B cell (primary cell): ENCODE data around the gene LHCGR. TPM values are rescaled to one million over a fixed set of nuclear protein-coding genes. Genes with fewer than 3 reads are reported as not detected.

ENCODE experiments used
- ATAC-seq: fragments of 200-7000 bp; cut with Tn5 transposase; one replicate; pipeline ENCODE4 v1.10.0; 2021; ENCODE audit warnings: low read depth, mild to moderate bottlenecking, moderate number of reproducible peaks, moderate library complexity
- CTCF ChIA-PET: fragments of 350-600 bp; sonication (Branson Sonifier 250); formaldehyde crosslinking; loops from one replicate; lab custom pipeline; 2021; ENCODE audit warnings: antibody characterized with exemption, inconsistent platforms; lab: Charles Lee
- POLR2A ChIA-PET: fragments of 350-600 bp; sonication (Branson Sonifier 250); formaldehyde crosslinking; loops from one replicate; lab custom pipeline; 2021; ENCODE audit warnings: antibody characterized with exemption; lab: Charles Lee
- DNase-seq: peaks from one replicate; pipeline ENCODE4 v3.0.0; 2013
- H2AFZ ChIP-seq: 2 replicates; pipeline ENCODE4 v1.6.1; 2012; ENCODE audit warnings: mild to moderate bottlenecking, low read depth, low read length; ENCODE audit not compliant: insufficient read depth, poor library complexity, severe bottlenecking
- H3K27ac ChIP-seq, 2 donors: 1 replicate in 1 of 2; 2 replicates in 1 of 2; pipeline ENCODE4 v1.5.1; 2012 to 2013; ENCODE audit warnings: low read length in 2 of 2, mild to moderate bottlenecking in 2 of 2, moderate library complexity in 1 of 2
- H3K27me3 ChIP-seq, 4 experiments: fragments of 200-600 bp in 1 of 4; sonication (generic) in 1 of 4; replicated peaks in 1 of 4; 1 replicate in 2 of 4; 2 replicates in 2 of 4; pipeline versions ENCODE4 v1.6.1 to v1.7.0; 2013 to 2016; ENCODE audit warnings: low read length in 3 of 4, mild to moderate bottlenecking in 2 of 4, mixed read lengths in 1 of 4, moderate library complexity in 1 of 4; ENCODE audit not compliant: insufficient read depth in 4 of 4, control insufficient read depth in 3 of 4; ENCODE audit errors: control extremely low read depth in 1 of 4
- H3K36me3 ChIP-seq, 2 experiments: replicated peaks in 1 of 2; 1 replicate in 1 of 2; 2 replicates in 1 of 2; pipeline versions ENCODE4 v1.6.1 to v1.7.1; 2013; ENCODE audit warnings: low read length in 1 of 2; ENCODE audit not compliant: insufficient read depth in 2 of 2, control insufficient read depth in 1 of 2; ENCODE audit errors: control extremely low read depth in 1 of 2, extremely low read depth in 1 of 2
- H3K4me1 ChIP-seq, 2 donors: fragments of 200-600 bp in 1 of 2; sonication (generic) in 1 of 2; 1 replicate in 1 of 2; 2 replicates in 1 of 2; pipeline versions ENCODE4 v1.5.1 to v1.6.1; 2013 to 2017; ENCODE audit warnings: low read length in 2 of 2; ENCODE audit not compliant: control insufficient read depth in 2 of 2, insufficient read depth in 2 of 2
- H3K4me2 ChIP-seq: replicated peaks from 2 replicates; pipeline ENCODE3; 2012; ENCODE audit warnings: mild to moderate bottlenecking, low read depth, low read length; ENCODE audit not compliant: poor library complexity, severe bottlenecking
- H3K4me3 ChIP-seq, 5 experiments: fragments of 200-600 bp in 1 of 5; sonication (generic) in 1 of 5; 1 replicate in 3 of 5; 2 replicates in 2 of 5; pipeline versions ENCODE4 v1.5.1 to v1.7.0; 2011 to 2016; ENCODE audit warnings: low read length in 4 of 5, mild to moderate bottlenecking in 4 of 5, low read depth in 2 of 5, control low read depth in 1 of 5, moderate library complexity in 1 of 5; ENCODE audit not compliant: insufficient read depth in 1 of 5; ENCODE audit errors: control extremely low read depth in 1 of 5, extremely low read depth in 1 of 5
- H3K79me2 ChIP-seq: fragments of 200-600 bp; sonication (generic); one replicate; pipeline ENCODE4 v1.6.0; 2016; ENCODE audit warnings: low read length; ENCODE audit not compliant: control insufficient read depth, insufficient read depth
- H3K9ac ChIP-seq: fragments of 200-600 bp; sonication (generic); 2 replicates; pipeline ENCODE4 v1.6.1; 2017; ENCODE audit warnings: mild to moderate bottlenecking, low read length, moderate library complexity
- H3K9me3 ChIP-seq, 3 donors: one replicate each; pipeline versions ENCODE4 v1.6.1 to v1.7.1; 2013; ENCODE audit warnings: low read length in 2 of 3; ENCODE audit not compliant: control insufficient read depth in 2 of 3, insufficient read depth in 1 of 3; ENCODE audit errors: control extremely low read depth in 1 of 3
- H4K20me1 ChIP-seq: 2 replicates; pipeline ENCODE4 v1.6.0; 2012; ENCODE audit warnings: mild to moderate bottlenecking, low read length; ENCODE audit not compliant: insufficient read depth, control insufficient read depth, poor library complexity, severe bottlenecking
- H3K27ac Mint-ChIP-seq: one replicate; pipeline ENCODE4 v1.8.0; 2021; ENCODE audit warnings: mixed read lengths
- H3K27me3 Mint-ChIP-seq: one replicate; pipeline ENCODE4 v1.8.0; 2021; ENCODE audit warnings: mixed read lengths
- H3K4me1 Mint-ChIP-seq: one replicate; pipeline ENCODE4 v1.8.0; 2021; ENCODE audit warnings: mixed read lengths
- H3K4me3 Mint-ChIP-seq: one replicate; pipeline ENCODE4 v1.8.0; 2021; ENCODE audit warnings: mixed read lengths
- H3K9me3 Mint-ChIP-seq: one replicate; pipeline ENCODE4 v1.8.0; 2022; ENCODE audit warnings: mixed read lengths; ENCODE audit not compliant: insufficient read depth
- CTCF ChIP-seq: fragments of 200-600 bp; IDR thresholded peaks from one replicate; pipeline ENCODE4 v1.8.0; 2022; ENCODE audit warnings: antibody characterized with exemption, mild to moderate bottlenecking
- EZH2 ChIP-seq: IDR thresholded peaks from 2 replicates; pipeline ENCODE4 v1.6.1; 2012; ENCODE audit warnings: borderline replicate concordance, low read depth, mild to moderate bottlenecking, moderate library complexity, low read length; ENCODE audit not compliant: insufficient read depth, poor library complexity, severe bottlenecking
- WGBS: methylation state at CpG from one replicate; pipeline ENCODE4 v1.1.5; 2013; ENCODE audit warnings: missing lambda C conversion rate; ENCODE audit not compliant: insufficient coverage; 5-methylcytosine and 5-hydroxymethylcytosine counted together
- intact Hi-C: fragments of 100-400 bp; cut with micrococcal nuclease; formaldehyde crosslinking; loops from one replicate; pipeline ENCODE4 v1.10.0; 2022
- polyA plus RNA-seq: library from polyadenylated mRNA; depleted of rRNA; stranded (reverse); fragments of >200 nt; gene quantifications from 2 replicates; pipeline ENCODE4 v1.2.3, GENCODE V29; 2012
- total RNA-seq, 2 donors: library from RNA; stranded (reverse); fragments of 120-200 nt in 1 of 2; gene quantifications; 1 replicate in 1 of 2; 2 replicates in 1 of 2; pipeline versions ENCODE4 v1.2.3 to v1.2.4, GENCODE V29; 2013 to 2022

The LHCGR gene
- total and polyA plus RNA-seq, 2 donors (not counting 1 experiment from before 2014, with no cell fraction given), result not detected

- CTCF ChIA-PET, result no interaction called here
Observed at GRCh38 chr2:48792030-48792429, 36.5 kb upstream of the LHCGR start.

More at GRCh38 chr2:48792030-48792429, 36.5 kb upstream of the LHCGR start:
- no peak overlapping the region for H3K27ac Mint-ChIP-seq
- H3K27me3 Mint-ChIP-seq, result peaks cover 7% of the 10 kb centered on the region
- POLR2A ChIA-PET, result no interaction called here
- Histone ChIP-seq H3K79me2 (no peaks in the 10 kb centered on the region), H3K27ac (no peak overlapping the region), H3K27me3 (no peaks in the 10 kb centered on the region), H2AFZ (no peak overlapping the region), H4K20me1 (no peaks in the 10 kb centered on the region), H3K36me3 (no peaks in the 10 kb centered on the region), H3K9ac (no peak overlapping the region), H3K4me1 (no peaks in the 10 kb centered on the region), H3K4me3 (no peak overlapping the region), H3K4me2 (no peak overlapping the region), H3K9me3 (peaks cover 0 to 3% (median 0%) of the 10 kb centered on the region in 3 donors)
- no peak overlapping the region for H3K4me3 Mint-ChIP-seq
- intact Hi-C loops, result no loop called here
- DNase-seq, result no peak
- no peaks in the 10 kb centered on the region for H3K4me1 Mint-ChIP-seq
- TF ChIP-seq CTCF, result no peak
- TF ChIP-seq EZH2, result no peak
- ATAC-seq, result no peak
- no CpG with 5 or more reads among the region's 3 CpGs for WGBS
- peaks cover 5% of the 10 kb centered on the region for H3K9me3 Mint-ChIP-seq
